Neural cell (in vitro differentiated cells): ENCODE measurements around the gene TAF1C. TPM values are rescaled to one million over a fixed set of nuclear protein-coding genes. Genes with fewer than 3 reads are reported as not detected.

Experiments used
- H2AFZ ChIP-seq: fragments of 200-600, 300-800 bp; sonication (generic), shearing (Covaris generic); 2 replicates; pipeline ENCODE4 v1.6.0; 2014; ENCODE audit warnings: low read depth, mild to moderate bottlenecking, antibody characterized with exemption, low read length, moderate library complexity
- H3F3A ChIP-seq: fragments of 200-600 bp; shearing (Covaris generic); 2 replicates; pipeline ENCODE4 v1.6.1; 2016; ENCODE audit warnings: mild to moderate bottlenecking, moderate library complexity, mixed read lengths, antibody characterized with exemption, low read length; ENCODE audit not compliant: insufficient read depth, poor library complexity, severe bottlenecking
- H3K27ac ChIP-seq: fragments of 200-600, 300-800 bp; sonication (generic), shearing (Covaris generic); 2 replicates; pipeline ENCODE4 v1.5.1; 2014; ENCODE audit warnings: mild to moderate bottlenecking, low read length, moderate library complexity
- H3K27me3 ChIP-seq: fragments of 300-800, 200-600 bp; sonication (generic), shearing (Covaris generic); 2 replicates; pipeline ENCODE4 v1.6.0; 2014; ENCODE audit warnings: mild to moderate bottlenecking, low read depth, low read length, moderate library complexity; ENCODE audit not compliant: insufficient read depth
- H3K36me3 ChIP-seq: fragments of 300-800, 200-600 bp; sonication (generic), shearing (Covaris generic); 2 replicates; pipeline ENCODE4 v1.5.1; 2014; ENCODE audit warnings: mild to moderate bottlenecking, antibody characterized with exemption, low read length, moderate library complexity; ENCODE audit not compliant: insufficient read depth
- H3K4me2 ChIP-seq: fragments of 300-800, 200-600 bp; sonication (generic), shearing (Covaris generic); 2 replicates; pipeline ENCODE4 v1.6.0; 2014; ENCODE audit warnings: mild to moderate bottlenecking, low read length
- H3K4me3 ChIP-seq: fragments of 300-800, 200-600 bp; sonication (generic), shearing (Covaris generic); 2 replicates; pipeline ENCODE4 v1.5.1; 2014; ENCODE audit warnings: mild to moderate bottlenecking, low read length, moderate library complexity
- H3K79me2 ChIP-seq: fragments of 200-600 bp; shearing (Covaris generic); replicated peaks from 2 replicates; pipeline ENCODE4 v1.6.0; 2014; ENCODE audit warnings: mild to moderate bottlenecking, low read length, moderate library complexity; ENCODE audit not compliant: insufficient read depth
- H3K9ac ChIP-seq: fragments of 300-800, 200-600 bp; sonication (generic), shearing (Covaris generic); 2 replicates; pipeline ENCODE4 v1.6.1; 2016; ENCODE audit warnings: mild to moderate bottlenecking, low read length, mixed read lengths
- H3K9me2 ChIP-seq: fragments of 200-600 bp; shearing (Covaris generic); 2 replicates; pipeline ENCODE4 v1.6.1; 2016; ENCODE audit warnings: mild to moderate bottlenecking, low read length, mixed read lengths; ENCODE audit not compliant: insufficient read depth
- H3K9me3 ChIP-seq: fragments of 200-600, 300-800 bp; sonication (generic), shearing (Covaris generic); 2 replicates; pipeline ENCODE4 v1.6.1; 2016; ENCODE audit warnings: mild to moderate bottlenecking, mixed run types, low read length, moderate library complexity, mixed read lengths
- H4K20me1 ChIP-seq: fragments of 200-600 bp; shearing (Covaris generic); 2 replicates; pipeline ENCODE4 v1.6.1; 2016; ENCODE audit warnings: mild to moderate bottlenecking, mixed run types; ENCODE audit not compliant: insufficient read depth
- CTCF ChIP-seq: fragments of 450-650 bp; IDR thresholded peaks from 2 replicates; pipeline ENCODE4 v1.5.1; 2014; ENCODE audit warnings: antibody characterized with exemption, mild to moderate bottlenecking, moderate library complexity; ENCODE audit not compliant: poor library complexity, severe bottlenecking
- EP300 ChIP-seq: fragments of 450-650 bp; conservative IDR thresholded peaks from 2 replicates; pipeline ENCODE4 v1.6.1; 2014; ENCODE audit warnings: antibody characterized with exemption, mild to moderate bottlenecking, moderate library complexity; ENCODE audit not compliant: poor library complexity, severe bottlenecking
- EZH2 ChIP-seq: fragments of 200-600, 300-800 bp; shearing (Covaris generic), sonication (generic); IDR thresholded peaks from 2 replicates; pipeline ENCODE4 v1.6.1; 2014; ENCODE audit warnings: antibody characterized with exemption, low read length, borderline replicate concordance, mild to moderate bottlenecking; ENCODE audit not compliant: insufficient read depth, poor library complexity, severe bottlenecking
- MXI1 ChIP-seq: fragments of 450-650 bp; conservative IDR thresholded peaks from 2 replicates; pipeline ENCODE4 v1.6.1; 2014; ENCODE audit warnings: antibody characterized with exemption, mild to moderate bottlenecking; ENCODE audit not compliant: poor library complexity, severe bottlenecking
- POLR2AphosphoS5 ChIP-seq: IDR thresholded peaks from 2 replicates; pipeline ENCODE4 v1.6.1; 2012
- RAD21 ChIP-seq: fragments of 450-650 bp; conservative IDR thresholded peaks from 2 replicates; pipeline ENCODE4 v1.6.1; 2014; ENCODE audit warnings: antibody characterized with exemption, mild to moderate bottlenecking, moderate library complexity
- REST ChIP-seq: IDR thresholded peaks from 2 replicates; pipeline ENCODE4 v1.6.1; 2012; ENCODE audit warnings: borderline replicate concordance
- SMC3 ChIP-seq: fragments of 450-650 bp; conservative IDR thresholded peaks from 2 replicates; pipeline ENCODE4 v1.6.1; 2014; ENCODE audit warnings: antibody characterized with exemption, mild to moderate bottlenecking, moderate library complexity; ENCODE audit not compliant: poor library complexity
- TAF1 ChIP-seq: IDR thresholded peaks from 2 replicates; pipeline ENCODE4 v1.6.1; 2012; ENCODE audit warnings: low read depth
- polyA plus RNA-seq: library from polyadenylated mRNA; depleted of rRNA; stranded (reverse); fragments of >200 nt; gene quantifications from 2 replicates; pipeline ENCODE4 v1.2.3, GENCODE V29; 2014

TAF1C gene
- polyA plus RNA-seq, 1 donor from 2014 or later: 25.5 TPM

- no peaks in the 10 kb centered on the region for H3K36me3 ChIP-seq
- TF ChIP-seq SMC3 (no peak), CTCF (no peak), EZH2 (no peak), TAF1 (no peak), RAD21 (no peak), EP300 (no peak), REST (no peak), MXI1 (no peak), POLR2AphosphoS5 (no peak)
- no peaks in the 10 kb centered on the region for H3F3A ChIP-seq
- no peak overlapping the region for H3K4me2 ChIP-seq
- H4K20me1 ChIP-seq: no peaks in the 10 kb centered on the region
- H3K4me3 ChIP-seq: no peak overlapping the region
- no peaks in the 10 kb centered on the region for H3K9me2 ChIP-seq
- no peak overlapping the region for H3K27ac ChIP-seq
- H3K79me2 ChIP-seq: no peaks in the 10 kb centered on the region
- no peaks in the 10 kb centered on the region for H3K9me3 ChIP-seq
- H2AFZ ChIP-seq: no peak overlapping the region
- no peak overlapping the region for H3K9ac ChIP-seq
- H3K27me3 ChIP-seq: no peaks in the 10 kb centered on the region
These were observed 11.5 kb upstream of the TAF1C start for GRCh38 chr16:84198401-84198800.

- H3K9me3 ChIP-seq: no peaks in the 10 kb centered on the region
- H3K27ac ChIP-seq: no peak overlapping the region
- TF ChIP-seq MXI1 (no peak), REST (no peak), TAF1 (no peak), EZH2 (no peak), POLR2AphosphoS5 (no peak), RAD21 (no peak), CTCF (no peak), SMC3 (no peak)
- no peak overlapping the region for H3K4me2 ChIP-seq
- no peak overlapping the region for H2AFZ ChIP-seq
- no peaks in the 10 kb centered on the region for H4K20me1 ChIP-seq
- H3K9ac ChIP-seq: no peak overlapping the region
- no peaks in the 10 kb centered on the region for H3K9me2 ChIP-seq
- no peaks in the 10 kb centered on the region for H3K27me3 ChIP-seq
- no peaks in the 10 kb centered on the region for H3F3A ChIP-seq
- H3K79me2 ChIP-seq: no peaks in the 10 kb centered on the region
- no peaks in the 10 kb centered on the region for H3K36me3 ChIP-seq
- H3K4me3 ChIP-seq: no peak overlapping the region
These were observed 10.7 kb upstream of the TAF1C start for GRCh38 chr16:84197466-84198128.
